ENCODE measurements around the gene LINGO1. TPM values are rescaled to one million over a fixed set of nuclear protein-coding genes. Genes with fewer than 3 reads are reported as not detected.

LINGO1 gene
- total and polyA plus RNA-seq, 2 donors (not counting 1 experiment from before 2014, with no cell fraction given) = 0.05 TPM; not detected in 1

DNA sequence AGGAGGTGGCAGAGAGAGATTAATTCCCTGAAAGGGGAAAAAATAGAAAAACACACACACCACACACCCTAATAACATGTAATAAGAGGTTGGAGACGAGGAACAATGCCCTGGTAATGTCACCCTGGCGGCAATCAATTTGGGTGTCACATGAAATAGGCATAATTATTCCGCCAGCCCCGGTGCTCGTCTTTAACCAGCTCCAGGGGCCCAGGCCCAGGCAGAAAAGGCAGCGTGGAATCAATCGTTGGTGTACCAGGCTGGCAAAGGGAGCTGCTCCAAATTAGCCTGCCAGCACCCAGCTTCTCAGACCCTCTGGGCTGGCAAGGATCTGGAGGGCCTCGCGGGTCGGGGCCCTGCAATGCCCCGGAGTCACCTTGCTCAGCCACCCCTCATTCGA lies 5.6 kb downstream of the LINGO1 start:
- no peaks in the 10 kb centered on the region for H3K4me1 ChIP-seq (ENCODE audit: control insufficient read depth, extremely low read depth, insufficient read depth, low read length)
- DNase-seq (ENCODE audit: low read depth in 2 of 2) = no peak
- H3K4me3 ChIP-seq (replicated peaks in 1 of 4; ENCODE audit: control extremely low read depth in 1 of 4, insufficient read depth in 1 of 4, low read depth in 3 of 4, low read length in 4 of 4) = no peak overlapping the region
- no peak overlapping the region for H3K9ac ChIP-seq (ENCODE audit: insufficient read depth, low read length)
- H3K27ac ChIP-seq (ENCODE audit: insufficient read depth, low read length) = no peak overlapping the region
- peaks cover 26% of the 10 kb centered on the region for H3K27me3 ChIP-seq (ENCODE audit: control insufficient read depth, insufficient read depth, low read length)
- H4K20me1 ChIP-seq (ENCODE audit: control insufficient read depth, extremely low read depth, insufficient read depth, low read length) = no peaks in the 10 kb centered on the region
- no peak overlapping the region for H2AFZ ChIP-seq (ENCODE audit: low read length)
- no peaks in the 10 kb centered on the region for H3K36me3 ChIP-seq (ENCODE audit: control insufficient read depth, insufficient read depth, low read length)
- TF ChIP-seq, protein P1, sequence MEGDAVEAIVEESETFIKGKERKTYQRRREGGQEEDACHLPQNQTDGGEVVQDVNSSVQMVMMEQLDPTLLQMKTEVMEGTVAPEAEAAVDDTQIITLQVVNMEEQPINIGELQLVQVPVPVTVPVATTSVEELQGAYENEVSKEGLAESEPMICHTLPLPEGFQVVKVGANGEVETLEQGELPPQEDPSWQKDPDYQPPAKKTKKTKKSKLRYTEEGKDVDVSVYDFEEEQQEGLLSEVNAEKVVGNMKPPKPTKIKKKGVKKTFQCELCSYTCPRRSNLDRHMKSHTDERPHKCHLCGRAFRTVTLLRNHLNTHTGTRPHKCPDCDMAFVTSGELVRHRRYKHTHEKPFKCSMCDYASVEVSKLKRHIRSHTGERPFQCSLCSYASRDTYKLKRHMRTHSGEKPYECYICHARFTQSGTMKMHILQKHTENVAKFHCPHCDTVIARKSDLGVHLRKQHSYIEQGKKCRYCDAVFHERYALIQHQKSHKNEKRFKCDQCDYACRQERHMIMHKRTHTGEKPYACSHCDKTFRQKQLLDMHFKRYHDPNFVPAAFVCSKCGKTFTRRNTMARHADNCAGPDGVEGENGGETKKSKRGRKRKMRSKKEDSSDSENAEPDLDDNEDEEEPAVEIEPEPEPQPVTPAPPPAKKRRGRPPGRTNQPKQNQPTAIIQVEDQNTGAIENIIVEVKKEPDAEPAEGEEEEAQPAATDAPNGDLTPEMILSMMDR (conservative IDR thresholded peaks at IDR 0.05 in 1 of 2, IDR thresholded peaks at IDR 0.05 in 1 of 2; ENCODE audit: low read depth in 1 of 2, low read length in 2 of 2) = no peak
- TF ChIP-seq EZH2 (IDR thresholded peaks at IDR 0.05; ENCODE audit: low read length, missing control alignments) = no peak
- no peaks in the 10 kb centered on the region for H3K9me3 ChIP-seq (ENCODE audit: control insufficient read depth, insufficient read depth, low read depth, low read length)
- H3K4me2 ChIP-seq (ENCODE audit: extremely low read depth, insufficient read depth, low read length) = no peak overlapping the region
- no peaks in the 10 kb centered on the region for H3K79me2 ChIP-seq (ENCODE audit: control insufficient read depth, insufficient read depth, low read length)

DNA sequence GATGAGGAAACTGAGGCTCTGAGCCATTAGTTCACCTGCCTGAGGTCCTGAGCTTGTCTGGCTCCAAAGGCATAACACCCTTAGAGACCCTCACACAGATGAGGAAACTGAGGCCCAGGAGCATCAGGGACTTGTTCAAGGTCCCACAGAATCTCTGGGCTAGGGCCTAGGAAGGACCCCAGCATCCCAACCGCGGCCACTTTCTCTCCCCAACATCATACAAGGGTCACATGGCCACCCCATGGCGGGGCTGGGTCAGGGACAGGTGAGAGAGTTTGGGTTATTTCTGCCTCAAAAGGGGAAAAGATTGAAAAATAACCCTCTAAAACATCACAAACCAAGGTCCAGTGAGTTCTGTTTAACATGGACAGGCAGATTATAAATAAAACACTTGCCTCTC lies 6.7 kb downstream of the LINGO1 start:
- Histone ChIP-seq H3K36me3 (ENCODE audit: control insufficient read depth, insufficient read depth, low read length) (no peaks in the 10 kb centered on the region), H3K79me2 (ENCODE audit: control insufficient read depth, insufficient read depth, low read length) (no peaks in the 10 kb centered on the region)
- no peak for TF ChIP-seq EZH2 (IDR thresholded peaks at IDR 0.05; ENCODE audit: low read length, missing control alignments)
- TF ChIP-seq, protein P1 (conservative IDR thresholded peaks at IDR 0.05 in 1 of 2, IDR thresholded peaks at IDR 0.05 in 1 of 2; ENCODE audit: low read depth in 1 of 2, low read length in 2 of 2) = no peak

DNA sequence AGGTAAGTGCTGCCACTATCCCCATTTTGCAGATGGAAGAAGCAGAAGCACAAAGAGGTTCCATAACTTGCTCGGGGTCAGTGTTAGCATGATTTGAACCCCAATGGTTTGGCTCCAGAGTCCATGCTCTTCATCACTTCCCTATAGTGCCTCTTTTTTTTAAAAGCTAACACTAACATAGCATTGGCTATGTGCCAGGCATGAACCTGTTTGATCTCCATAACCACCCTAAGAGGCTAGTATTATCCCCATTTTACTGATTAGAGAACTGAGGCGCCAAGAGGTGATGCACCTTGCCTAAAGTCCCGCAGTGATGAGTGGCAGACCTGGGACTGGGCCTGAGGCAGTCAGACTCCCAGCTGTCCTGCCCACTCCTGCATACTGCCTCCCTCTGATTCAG lies 7.3 kb downstream of the LINGO1 start:
- Histone ChIP-seq H3K4me2 (ENCODE audit: extremely low read depth, insufficient read depth, low read length) (no peak overlapping the region), H3K79me2 (ENCODE audit: control insufficient read depth, insufficient read depth, low read length) (no peaks in the 10 kb centered on the region), H3K9ac (ENCODE audit: insufficient read depth, low read length) (no peak overlapping the region), H2AFZ (ENCODE audit: low read length) (no peak overlapping the region), H3K27me3 (ENCODE audit: control insufficient read depth, insufficient read depth, low read length) (peaks cover 12% of the 10 kb centered on the region), H3K9me3 (ENCODE audit: control insufficient read depth, insufficient read depth, low read depth, low read length) (no peaks in the 10 kb centered on the region), H3K36me3 (ENCODE audit: control insufficient read depth, insufficient read depth, low read length) (no peaks in the 10 kb centered on the region), H4K20me1 (ENCODE audit: control insufficient read depth, extremely low read depth, insufficient read depth, low read length) (no peaks in the 10 kb centered on the region), H3K27ac (ENCODE audit: insufficient read depth, low read length) (no peak overlapping the region), H3K4me3 (replicated peaks in 1 of 4; ENCODE audit: control extremely low read depth in 1 of 4, insufficient read depth in 1 of 4, low read depth in 3 of 4, low read length in 4 of 4) (no peak overlapping the region), H3K4me1 (ENCODE audit: control insufficient read depth, extremely low read depth, insufficient read depth, low read length) (no peaks in the 10 kb centered on the region)
- no peak for DNase-seq (ENCODE audit: low read depth in 2 of 2)
- TF ChIP-seq EZH2 (IDR thresholded peaks at IDR 0.05; ENCODE audit: low read length, missing control alignments) = no peak
- TF ChIP-seq, protein P1 (conservative IDR thresholded peaks at IDR 0.05 in 1 of 2, IDR thresholded peaks at IDR 0.05 in 1 of 2; ENCODE audit: low read depth in 1 of 2, low read length in 2 of 2) = no peak

More for the DNA sequence above, 6.7 kb downstream of the LINGO1 start:
- no peak overlapping the region for H3K9ac ChIP-seq (ENCODE audit: insufficient read depth, low read length)
- H4K20me1 ChIP-seq (ENCODE audit: control insufficient read depth, extremely low read depth, insufficient read depth, low read length) = no peaks in the 10 kb centered on the region
- no peak overlapping the region for H2AFZ ChIP-seq (ENCODE audit: low read length)
- no peak overlapping the region for H3K27ac ChIP-seq (ENCODE audit: insufficient read depth, low read length)
- H3K4me1 ChIP-seq (ENCODE audit: control insufficient read depth, extremely low read depth, insufficient read depth, low read length) = no peaks in the 10 kb centered on the region
- H3K4me3 ChIP-seq (replicated peaks in 1 of 4; ENCODE audit: control extremely low read depth in 1 of 4, insufficient read depth in 1 of 4, low read depth in 3 of 4, low read length in 4 of 4) = no peak overlapping the region
- H3K4me2 ChIP-seq (ENCODE audit: extremely low read depth, insufficient read depth, low read length) = no peak overlapping the region
- H3K9me3 ChIP-seq (ENCODE audit: control insufficient read depth, insufficient read depth, low read depth, low read length) = no peaks in the 10 kb centered on the region
- no peak for DNase-seq (ENCODE audit: low read depth in 2 of 2)
- peaks cover 17% of the 10 kb centered on the region for H3K27me3 ChIP-seq (ENCODE audit: control insufficient read depth, insufficient read depth, low read length)

Data from fibroblast of lung (primary cell).